Endothelial cell of umbilical vein (primary cell): ENCODE data around the gene CNKSR3. TPM values are rescaled to one million over a fixed set of nuclear protein-coding genes. Genes with fewer than 3 reads are reported as not detected.

Source experiments
- BruUV-seq: library from RNA; stranded (reverse); fragments of 400-500 nt; replicated peaks from 2 replicates; lab custom pipeline; 2021; lab: Mats Ljungman, UMichigan
- CTCF ChIA-PET: fragments of 300-600, 350-600 bp; sonication (Branson Sonifier 250); formaldehyde crosslinking; loops from one replicate; lab custom pipeline; 2021; ENCODE audit warnings: antibody characterized with exemption, inconsistent platforms; lab: Charles Lee
- POLR2A ChIA-PET: fragments of 300-600, 350-600 bp; sonication (Branson Sonifier 250); formaldehyde crosslinking; loops from one replicate; lab custom pipeline; 2021; ENCODE audit warnings: antibody characterized with exemption, inconsistent platforms; lab: Charles Lee
- DNase-seq: peaks from one replicate; pipeline ENCODE4 v3.0.0-alpha.2; 2011; ENCODE audit warnings: low read depth, low spot score
- FAIRE-seq: peaks from 2 replicates; lab custom pipeline; 2011; peaks lifted over from hg19 to GRCh38; lab: Jason Lieb, UNC
- H2AFZ ChIP-seq: 2 replicates; pipeline ENCODE4 v1.6.0; 2012; ENCODE audit warnings: low read depth, low read length, control low read depth, inconsistent platforms
- H3K27ac ChIP-seq: 2 replicates; pipeline ENCODE4 v1.5.1; 2011; ENCODE audit warnings: low read depth, mild to moderate bottlenecking, control low read depth, low read length, moderate library complexity; ENCODE audit not compliant: insufficient read depth
- H3K27me3 ChIP-seq, 2 experiments: 2 replicates each; pipeline versions ENCODE4 v1.6.0 to v1.6.1; 2011; ENCODE audit warnings: low read length in 2 of 2, mixed read lengths in 1 of 2; ENCODE audit not compliant: control insufficient read depth in 2 of 2, insufficient read depth in 2 of 2
- H3K36me3 ChIP-seq, 2 experiments: 2 replicates in 1 of 2; 3 replicates in 1 of 2; pipeline ENCODE4 v1.5.1; 2011; ENCODE audit warnings: low read length in 2 of 2, mild to moderate bottlenecking in 1 of 2, moderate library complexity in 1 of 2; ENCODE audit not compliant: control insufficient read depth in 2 of 2, insufficient read depth in 2 of 2; ENCODE audit errors: extremely low read depth in 1 of 2
- H3K4me1 ChIP-seq: 3 replicates; pipeline ENCODE4 v1.5.1; 2011; ENCODE audit warnings: mild to moderate bottlenecking, low read length; ENCODE audit not compliant: control insufficient read depth, insufficient read depth; ENCODE audit errors: extremely low read depth
- H3K4me2 ChIP-seq: 2 replicates; pipeline ENCODE4 v1.6.1; 2011; ENCODE audit warnings: low read length, control low read depth, mixed read lengths; ENCODE audit not compliant: insufficient read depth
- H3K4me3 ChIP-seq, 3 experiments: fragments of 200-600 bp in 1 of 3; sonication (generic), shearing (Covaris generic) in 1 of 3; replicated peaks in 1 of 3; 2 replicates each; pipeline ENCODE4 v1.5.1; 2011 to 2016; ENCODE audit warnings: control low read depth in 3 of 3, low read length in 3 of 3, mild to moderate bottlenecking in 2 of 3, inconsistent platforms in 1 of 3, low read depth in 1 of 3, moderate library complexity in 1 of 3; ENCODE audit not compliant: insufficient read depth in 1 of 3
- H3K79me2 ChIP-seq: 2 replicates; pipeline ENCODE4 v1.6.0; 2012; ENCODE audit warnings: low read length, inconsistent platforms; ENCODE audit not compliant: control insufficient read depth, insufficient read depth
- H3K9ac ChIP-seq: replicated peaks from 2 replicates; pipeline ENCODE3; 2011; ENCODE audit warnings: low read length, control low read depth; ENCODE audit not compliant: insufficient read depth; ENCODE audit errors: extremely low read depth
- H3K9me1 ChIP-seq: replicated peaks from 3 replicates; pipeline ENCODE4 v1.6.0; 2011; ENCODE audit warnings: mild to moderate bottlenecking, low read length; ENCODE audit not compliant: control insufficient read depth, insufficient read depth; ENCODE audit errors: extremely low read depth
- H3K9me3 ChIP-seq: replicated peaks from 2 replicates; pipeline ENCODE4 v1.5.1; 2012; ENCODE audit warnings: low read length, inconsistent platforms; ENCODE audit not compliant: control insufficient read depth, insufficient read depth
- H4K20me1 ChIP-seq: replicated peaks from 2 replicates; pipeline ENCODE3; 2011; ENCODE audit warnings: mild to moderate bottlenecking, low read length; ENCODE audit not compliant: control insufficient read depth, insufficient read depth; ENCODE audit errors: extremely low read depth
- CTCF ChIP-seq, 2 donors: IDR thresholded peaks; 1 replicate in 1 of 2; 2 replicates in 1 of 2; pipeline ENCODE4 v1.5.1; 2011; ENCODE audit warnings: low read length in 2 of 2, mild to moderate bottlenecking in 2 of 2, moderate library complexity in 2 of 2, control low read depth in 1 of 2, inconsistent platforms in 1 of 2, low read depth in 1 of 2; ENCODE audit not compliant: insufficient read depth in 1 of 2; ENCODE audit errors: extremely low read depth in 1 of 2
- EZH2 ChIP-seq: IDR thresholded peaks from 2 replicates; pipeline ENCODE4 v1.6.1; 2012; ENCODE audit warnings: borderline replicate concordance, low read depth, mild to moderate bottlenecking, moderate library complexity, low read length, inconsistent platforms; ENCODE audit not compliant: severe bottlenecking
- FOS ChIP-seq: IDR thresholded peaks from 2 replicates; pipeline ENCODE4 v1.6.1; 2011; ENCODE audit warnings: mild to moderate bottlenecking, low read length, moderate library complexity, borderline replicate concordance; ENCODE audit not compliant: insufficient read depth
- GATA2 ChIP-seq: IDR thresholded peaks from 2 replicates; pipeline ENCODE4 v1.7.0; 2011; ENCODE audit warnings: low read depth, mild to moderate bottlenecking, moderate library complexity, mixed read lengths, low read length; ENCODE audit not compliant: insufficient read length, insufficient read depth
- JUN ChIP-seq: IDR thresholded peaks from 2 replicates; pipeline ENCODE4 v1.6.1; 2011; ENCODE audit warnings: borderline replicate concordance, low read depth; ENCODE audit not compliant: insufficient read length, insufficient read depth
- MAX ChIP-seq: IDR thresholded peaks from 2 replicates; pipeline ENCODE4 v1.6.1; 2011; ENCODE audit not compliant: insufficient read depth, insufficient read length
- MYC ChIP-seq: IDR thresholded peaks from one replicate; pipeline ENCODE4 v1.6.1; 2011; ENCODE audit warnings: mild to moderate bottlenecking, low read depth, low read length
- POLR2A ChIP-seq: IDR thresholded peaks from 2 replicates; pipeline ENCODE4 v1.6.1; 2012; ENCODE audit warnings: low read depth, mild to moderate bottlenecking, control low read depth, low read length
- POLR2AphosphoS5 ChIP-seq: IDR thresholded peaks from 2 replicates; pipeline ENCODE4 v1.6.1; 2012; ENCODE audit warnings: low read depth, mild to moderate bottlenecking, control low read depth, low read length, moderate library complexity; ENCODE audit not compliant: insufficient read depth
- dilution Hi-C: fragments of 300-500 bp; cut with MboI; formaldehyde crosslinking; loops from one replicate; pipeline ENCODE4 v1.15.0; 2019; ENCODE audit warnings: low sequenced_read_pairs; ENCODE audit not compliant: extremely low pct_ligation_motif_present
- intact Hi-C: fragments of 100-400 bp; cut with micrococcal nuclease; formaldehyde crosslinking; loops from one replicate; pipeline ENCODE4 v1.10.0; 2022
- polyA plus RNA-seq, 4 experiments: library from polyadenylated mRNA; depleted of rRNA in 3 of 4; stranded (reverse) in 3 of 4; unstranded in 1 of 4; fragments of >200 nt; gene quantifications; 2 replicates each; pipeline versions ENCODE4 v1.2.1 to v1.2.3, GENCODE V29; 2011 to 2012; ENCODE audit warnings: missing spikeins in 1 of 4
- total RNA-seq: library from RNA; stranded (reverse); gene quantifications from 2 replicates; pipeline ENCODE4 v1.2.3, GENCODE V29; 2021

CNKSR3 gene
- total and polyA plus RNA-seq, 2 donors (not counting 3 experiments of a cell fraction or from before 2014, with no cell fraction given), result 2.3 to 15.6 TPM

GRCh38 chr6:154361476-154361875, 149.0 kb downstream of the CNKSR3 start:
- no peaks in the 10 kb centered on the region for H3K36me3 ChIP-seq
- H3K79me2 ChIP-seq, result no peaks in the 10 kb centered on the region
- no peaks in the 10 kb centered on the region for H3K4me1 ChIP-seq
- H4K20me1 ChIP-seq, result no peaks in the 10 kb centered on the region
- BruUV-seq, result no TSS peak
- H3K27me3 ChIP-seq, result no peaks in the 10 kb centered on the region
- CTCF ChIA-PET, result no interaction called here
- no peak overlapping the region for H3K27ac ChIP-seq
- DNase-seq (no peak), FAIRE-seq (no peak)
- H3K4me3 ChIP-seq, result no peak overlapping the region
- H2AFZ ChIP-seq, result no peak overlapping the region
- no peak overlapping the region for H3K4me2 ChIP-seq
- H3K9ac ChIP-seq, result no peak overlapping the region
- dilution Hi-C loops (no loop called here), intact Hi-C loops (no loop called here)
- POLR2A ChIA-PET, result no interaction called here
- no peaks in the 10 kb centered on the region for H3K9me1 ChIP-seq
- H3K9me3 ChIP-seq, result no peaks in the 10 kb centered on the region
- no peak for TF ChIP-seq POLR2A
- no peak for TF ChIP-seq MAX
- no peak for TF ChIP-seq FOS
- TF ChIP-seq JUN, result no peak
- no peak for TF ChIP-seq MYC
- TF ChIP-seq CTCF (IDR thresholded peaks at IDR 0.05; ENCODE audit: extremely low read depth in 1 of 2, insufficient read depth in 1 of 2, low read depth in 1 of 2, low read length in 2 of 2), result no peak
- no peak for TF ChIP-seq EZH2
- TF ChIP-seq POLR2AphosphoS5, result no peak
- TF ChIP-seq GATA2, result no peak
